SK-N-SH (cell line): ENCODE data around the gene FAM135A. TPM values are rescaled to one million over a fixed set of nuclear protein-coding genes. Genes with fewer than 3 reads are reported as not detected.

ENCODE experiments used
- CTCF ChIA-PET: fragments of 300-600, 350-600 bp; formaldehyde crosslinking; extraction: SDS; loops from one replicate; lab custom pipeline; 2021; lab: Yijun Ruan, JAX
- POLR2A ChIA-PET: fragments of 350-600 bp; sonication (Branson Sonifier 250); formaldehyde crosslinking; extraction: SDS; loops from one replicate; lab custom pipeline; 2020; ENCODE audit warnings: antibody characterized with exemption, inconsistent platforms; lab: Yijun Ruan, JAX
- DNase-seq: peaks from one replicate; pipeline ENCODE4 v3.0.0; 2012
- H2AFZ ChIP-seq: fragments of 200-600 bp; sonication (generic); 2 replicates; pipeline ENCODE4 v1.8.1; 2016; ENCODE audit warnings: antibody characterized with exemption, mild to moderate bottlenecking, low read depth
- H3F3A ChIP-seq: fragments of 200-600 bp; sonication (generic); replicated peaks from 2 replicates; pipeline ENCODE3; 2016; ENCODE audit warnings: antibody characterized with exemption, mild to moderate bottlenecking; ENCODE audit not compliant: insufficient read depth
- H3K27ac ChIP-seq, 2 experiments: fragments of 200-500 bp in 1 of 2; fragments of 200-600 bp in 1 of 2; sonication (Bioruptor generic) in 1 of 2; sonication (generic), shearing (Covaris generic) in 1 of 2; 2 replicates each; pipeline versions ENCODE4 v1.5.1 to v1.6.1; 2014 to 2016; ENCODE audit warnings: low read depth in 2 of 2, inconsistent platforms in 1 of 2, low read length in 1 of 2, mild to moderate bottlenecking in 1 of 2, mixed read lengths in 1 of 2
- H3K27me3 ChIP-seq: fragments of 200-600 bp; sonication (generic), shearing (Covaris generic); 2 replicates; pipeline ENCODE4 v1.6.1; 2016; ENCODE audit warnings: mixed run types; ENCODE audit not compliant: insufficient read depth
- H3K36me3 ChIP-seq, 2 experiments: fragments of 200-500 bp in 1 of 2; fragments of 200-600 bp in 1 of 2; sonication (Bioruptor generic) in 1 of 2; sonication (generic) in 1 of 2; replicated peaks in 1 of 2; 2 replicates each; pipeline versions ENCODE3 to v1.5.1; 2014 to 2016; ENCODE audit warnings: low read length in 1 of 2, mild to moderate bottlenecking in 1 of 2; ENCODE audit not compliant: insufficient read depth in 2 of 2, control insufficient read depth in 1 of 2
- H3K4me1 ChIP-seq, 2 experiments: fragments of 200-500 bp in 1 of 2; fragments of 200-600 bp in 1 of 2; sonication (Bioruptor generic) in 1 of 2; sonication (generic), shearing (Covaris generic) in 1 of 2; 2 replicates each; pipeline versions ENCODE4 v1.5.1 to v1.6.1; 2014 to 2016; ENCODE audit warnings: low read depth in 1 of 2, low read length in 1 of 2, mixed run types in 1 of 2; ENCODE audit not compliant: insufficient read depth in 2 of 2, control insufficient read depth in 1 of 2
- H3K4me2 ChIP-seq: fragments of 200-600 bp; sonication (generic), shearing (Covaris generic); 2 replicates; pipeline ENCODE4 v1.6.1; 2017; ENCODE audit warnings: mixed run types
- H3K4me3 ChIP-seq, 2 experiments: fragments of 200-500 bp in 1 of 2; fragments of 200-600 bp in 1 of 2; sonication (Bioruptor generic) in 1 of 2; sonication (generic), shearing (Covaris generic) in 1 of 2; 2 replicates each; pipeline versions ENCODE4 v1.5.1 to v1.8.1; 2014 to 2016; ENCODE audit warnings: low read depth in 2 of 2, inconsistent platforms in 1 of 2, low read length in 1 of 2, mild to moderate bottlenecking in 1 of 2, mixed read lengths in 1 of 2, moderate library complexity in 1 of 2
- H3K79me2 ChIP-seq: fragments of 200-600 bp; sonication (generic); 2 replicates; pipeline ENCODE4 v1.8.1; 2017; ENCODE audit warnings: mild to moderate bottlenecking; ENCODE audit not compliant: insufficient read depth
- H3K9ac ChIP-seq: fragments of 200-600 bp; sonication (generic); 2 replicates; pipeline ENCODE4 v1.6.1; 2017; ENCODE audit warnings: mixed run types
- H3K9me2 ChIP-seq: fragments of 200-600 bp; sonication (generic); 2 replicates; pipeline ENCODE4 v1.6.1; 2017; ENCODE audit warnings: mixed run types
- H3K9me3 ChIP-seq: fragments of 200-600 bp; sonication (generic); 2 replicates; pipeline ENCODE4 v1.6.1; 2017; ENCODE audit warnings: mixed run types, mild to moderate bottlenecking, moderate library complexity
- H4K20me1 ChIP-seq: fragments of 200-600 bp; sonication (generic); 2 replicates; pipeline ENCODE4 v1.6.1; 2017; ENCODE audit warnings: mild to moderate bottlenecking, mixed run types; ENCODE audit not compliant: insufficient read depth
- CHD2 ChIP-seq: fragments of 150-350 bp; IDR thresholded peaks from 2 replicates; pipeline ENCODE4 v1.6.1; 2018; ENCODE audit warnings: low read length; ENCODE audit not compliant: partially characterized antibody
- ELF1 ChIP-seq: IDR thresholded peaks from 2 replicates; pipeline ENCODE4 v1.4.0; 2012
- EZH2phosphoT487 ChIP-seq: fragments of 200-600 bp; sonication (generic); IDR thresholded peaks from 2 replicates; pipeline ENCODE4 v1.6.1; 2017; ENCODE audit warnings: low read depth, mixed run types, mild to moderate bottlenecking, antibody characterized with exemption, moderate library complexity, borderline replicate concordance
- FOXJ3 ChIP-seq: sonication (generic); formaldehyde crosslinking; IDR thresholded peaks from 2 replicates; pipeline ENCODE4 v1.5.1; 2020; ENCODE audit warnings: mild to moderate bottlenecking, missing genetic modification reagents
- FOXM1 ChIP-seq: IDR thresholded peaks from 2 replicates; pipeline ENCODE4 v1.4.0; 2012; ENCODE audit warnings: low read depth, mild to moderate bottlenecking
- GABPA ChIP-seq: IDR thresholded peaks from 2 replicates; pipeline ENCODE4 v1.4.0; 2012; ENCODE audit warnings: low read depth, mild to moderate bottlenecking
- GATA2 ChIP-seq: sonication (generic); formaldehyde crosslinking; IDR thresholded peaks from 2 replicates; pipeline ENCODE4 v1.5.0; 2020; ENCODE audit warnings: mild to moderate bottlenecking, missing genetic modification reagents
- MEF2A ChIP-seq: IDR thresholded peaks from 2 replicates; pipeline ENCODE4 v1.4.0; 2012; ENCODE audit warnings: low read depth, borderline replicate concordance
- MXI1 ChIP-seq: IDR thresholded peaks from 2 replicates; pipeline ENCODE4 v1.6.1; 2012; ENCODE audit warnings: mild to moderate bottlenecking, low read depth, low read length, improper control_type of control experiment
- RFX5 ChIP-seq: IDR thresholded peaks from 2 replicates; pipeline ENCODE4 v1.6.1; 2012; ENCODE audit warnings: mild to moderate bottlenecking, improper control_type of control experiment, low read length
- SIN3A ChIP-seq: IDR thresholded peaks from 2 replicates; pipeline ENCODE4 v1.6.1; 2012; ENCODE audit warnings: low read depth, mild to moderate bottlenecking, low read length, moderate library complexity, borderline replicate concordance
- TAF1 ChIP-seq: IDR thresholded peaks from 2 replicates; pipeline ENCODE4 v1.6.1; 2012; ENCODE audit warnings: low read depth, mild to moderate bottlenecking, low read length, moderate library complexity, borderline replicate concordance
- TEAD4 ChIP-seq: IDR thresholded peaks from 2 replicates; pipeline ENCODE4 v1.4.0; 2012; ENCODE audit warnings: mild to moderate bottlenecking, borderline replicate concordance; ENCODE audit not compliant: insufficient read depth
- YY1 ChIP-seq: IDR thresholded peaks from 2 replicates; pipeline ENCODE4 v1.4.0; 2012; ENCODE audit warnings: low read depth, mild to moderate bottlenecking
- WGBS: methylation state at CpG from one replicate; pipeline ENCODE4 v1.1.6; 2017; ENCODE audit warnings: low lambda C conversion rate; 5-methylcytosine and 5-hydroxymethylcytosine counted together
- polyA plus RNA-seq, 3 experiments: library from polyadenylated mRNA; depleted of rRNA; stranded (reverse); fragments of >200 nt; gene quantifications; 2 replicates each; pipeline ENCODE4 v1.2.3, GENCODE V29; 2012
- TF ChIP-seq, protein P1 (sequence below): fragments of 200-600 bp; sonication (generic); IDR thresholded peaks from 2 replicates; pipeline ENCODE4 v1.6.1; 2017; ENCODE audit warnings: antibody characterized with exemption, mild to moderate bottlenecking, moderate library complexity
- TF ChIP-seq, protein P2 (sequence below): IDR thresholded peaks from 2 replicates; pipeline ENCODE4; 2012

The FAM135A gene
- polyA plus RNA-seq, 1 of the 3 experiments (the other 2 are of a cell fraction), result 2.6 TPM

DNA sequence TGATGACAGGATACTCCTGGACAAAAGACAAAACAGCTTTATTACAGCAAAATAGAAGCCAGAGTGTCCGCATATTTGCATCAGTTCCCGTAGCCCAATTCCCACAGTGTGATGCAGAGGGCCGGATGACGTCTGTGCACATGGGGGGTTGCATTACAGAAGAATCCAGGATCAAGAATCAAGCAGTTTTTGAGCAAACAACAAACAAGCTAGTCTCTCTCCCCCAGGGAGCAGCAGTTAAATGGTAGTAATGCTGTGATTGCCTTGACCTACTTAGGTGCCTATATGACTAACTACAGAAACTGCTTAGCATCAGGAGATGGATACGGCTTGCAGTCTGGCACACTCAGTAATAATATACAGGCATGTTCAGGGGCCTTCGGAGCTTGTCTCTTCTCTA is 150.2 kb downstream of the FAM135A start:
- no peak overlapping the region for H3K9ac ChIP-seq
- POLR2A ChIA-PET, result no interaction called here
- peaks cover 0 to 5% of the 10 kb centered on the region in 2 experiments; a peak in 1 of 4 replicates for H3K4me1 ChIP-seq
- 95% methylated on average over 6 of the region's 6 CpGs for WGBS
- DNase-seq, result no peak
- H3K79me2 ChIP-seq, result peaks cover 15% of the 10 kb centered on the region
- H3K9me2 ChIP-seq, result no peaks in the 10 kb centered on the region
- peaks cover 2 to 12% of the 10 kb centered on the region in 2 experiments for H3K36me3 ChIP-seq
- no peak overlapping the region for H3K4me2 ChIP-seq
- H3K9me3 ChIP-seq, result no peaks in the 10 kb centered on the region
- TF ChIP-seq, protein P1, sequence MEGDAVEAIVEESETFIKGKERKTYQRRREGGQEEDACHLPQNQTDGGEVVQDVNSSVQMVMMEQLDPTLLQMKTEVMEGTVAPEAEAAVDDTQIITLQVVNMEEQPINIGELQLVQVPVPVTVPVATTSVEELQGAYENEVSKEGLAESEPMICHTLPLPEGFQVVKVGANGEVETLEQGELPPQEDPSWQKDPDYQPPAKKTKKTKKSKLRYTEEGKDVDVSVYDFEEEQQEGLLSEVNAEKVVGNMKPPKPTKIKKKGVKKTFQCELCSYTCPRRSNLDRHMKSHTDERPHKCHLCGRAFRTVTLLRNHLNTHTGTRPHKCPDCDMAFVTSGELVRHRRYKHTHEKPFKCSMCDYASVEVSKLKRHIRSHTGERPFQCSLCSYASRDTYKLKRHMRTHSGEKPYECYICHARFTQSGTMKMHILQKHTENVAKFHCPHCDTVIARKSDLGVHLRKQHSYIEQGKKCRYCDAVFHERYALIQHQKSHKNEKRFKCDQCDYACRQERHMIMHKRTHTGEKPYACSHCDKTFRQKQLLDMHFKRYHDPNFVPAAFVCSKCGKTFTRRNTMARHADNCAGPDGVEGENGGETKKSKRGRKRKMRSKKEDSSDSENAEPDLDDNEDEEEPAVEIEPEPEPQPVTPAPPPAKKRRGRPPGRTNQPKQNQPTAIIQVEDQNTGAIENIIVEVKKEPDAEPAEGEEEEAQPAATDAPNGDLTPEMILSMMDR, result no peak
- TF ChIP-seq RFX5 (no peak), FOXJ3 (CRISPR knock-in tag) (no peak), CHD2 (no peak), TAF1 (no peak), EZH2phosphoT487 (no peak), GATA2 (CRISPR knock-in tag) (no peak), TEAD4 (no peak), FOXM1 (no peak), YY1 (no peak), MEF2A (no peak), ELF1 (no peak), GABPA (no peak), SIN3A (no peak), MXI1 (no peak)
- TF ChIP-seq, protein P2, sequence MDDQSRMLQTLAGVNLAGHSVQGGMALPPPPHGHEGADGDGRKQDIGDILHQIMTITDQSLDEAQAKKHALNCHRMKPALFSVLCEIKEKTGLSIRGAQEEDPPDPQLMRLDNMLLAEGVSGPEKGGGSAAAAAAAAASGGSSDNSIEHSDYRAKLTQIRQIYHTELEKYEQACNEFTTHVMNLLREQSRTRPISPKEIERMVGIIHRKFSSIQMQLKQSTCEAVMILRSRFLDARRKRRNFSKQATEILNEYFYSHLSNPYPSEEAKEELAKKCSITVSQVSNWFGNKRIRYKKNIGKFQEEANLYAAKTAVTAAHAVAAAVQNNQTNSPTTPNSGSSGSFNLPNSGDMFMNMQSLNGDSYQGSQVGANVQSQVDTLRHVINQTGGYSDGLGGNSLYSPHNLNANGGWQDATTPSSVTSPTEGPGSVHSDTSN, result no peak
- TF ChIP-seq, all 33 proteins: peak for 0
- no peak overlapping the region for H2AFZ ChIP-seq
- H3K4me3 ChIP-seq, result no peak overlapping the region
- CTCF ChIA-PET, result interaction anchor here (1.4 kb wide), 1 partner anchor 123 kb away, joined by 3 read pairs; no protein-coding TSS in a partner anchor
- no peaks in the 10 kb centered on the region for H3F3A ChIP-seq
- H4K20me1 ChIP-seq, result no peaks in the 10 kb centered on the region
- H3K27me3 ChIP-seq, result no peaks in the 10 kb centered on the region
- no peak overlapping the region for H3K27ac ChIP-seq
